GM18517 (cell line): ENCODE results near the gene IGSF21.

Experiments
- ATAC-seq: cut with Tn5 transposase; IDR thresholded peaks from one replicate; pipeline ENCODE4 v1.9.1; 2021; ENCODE audit warnings: mild to moderate bottlenecking, moderate library complexity; ENCODE audit not compliant: unreplicated experiment

Gene IGSF21

GRCh38 chr1:18107369-18108298 lies at the start of gene IGSF21:
Gene IGSF21 (plus strand): TSS chr1:18107798. CDS start chr1:18108129, 331 bp downstream.
- ATAC-seq = no peak

DNA sequence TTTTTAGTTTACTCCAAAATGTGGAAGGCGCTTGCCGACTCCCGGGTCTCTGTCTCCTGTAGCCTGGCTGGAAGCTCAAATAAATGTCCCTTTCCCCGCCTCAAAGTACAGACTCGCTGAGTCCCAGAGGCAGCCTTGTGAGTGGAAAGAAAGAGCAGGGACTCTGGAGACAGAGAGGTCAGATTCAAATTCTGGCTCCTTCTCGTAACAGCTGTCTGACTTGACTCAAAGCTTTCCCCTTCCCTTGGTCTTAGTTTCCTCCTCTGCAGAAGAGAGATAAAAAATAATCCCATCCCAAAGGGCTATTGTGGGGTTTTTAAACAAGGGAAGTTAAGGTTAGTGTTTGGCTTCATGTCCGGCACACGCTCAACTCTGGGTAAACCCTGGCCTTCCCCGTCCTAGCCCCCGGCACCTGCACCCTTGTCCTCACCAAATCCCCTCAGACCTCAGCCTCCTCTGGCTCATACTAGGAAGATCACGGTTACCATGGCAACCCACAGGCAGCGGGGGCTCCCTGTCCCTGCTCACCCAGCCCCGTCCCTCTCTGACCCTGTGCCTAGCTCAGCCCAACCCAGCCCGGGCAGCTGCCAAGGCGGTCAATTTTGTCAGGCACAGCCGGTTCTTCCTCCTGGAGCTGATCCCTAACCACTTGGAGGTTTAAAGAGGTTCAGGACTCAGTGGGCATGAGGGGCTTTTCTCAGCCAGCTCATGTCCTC lies 49.2 kb upstream of the IGSF21 start:
- ATAC-seq = no peak

- ATAC-seq = no peak
Measured at GRCh38 chr1:18058981-18059605, 48.5 kb upstream of the IGSF21 start.

GRCh38 chr1:18060366-18060765 lies 47.2 kb upstream of the IGSF21 start:
- no peak for ATAC-seq

DNA sequence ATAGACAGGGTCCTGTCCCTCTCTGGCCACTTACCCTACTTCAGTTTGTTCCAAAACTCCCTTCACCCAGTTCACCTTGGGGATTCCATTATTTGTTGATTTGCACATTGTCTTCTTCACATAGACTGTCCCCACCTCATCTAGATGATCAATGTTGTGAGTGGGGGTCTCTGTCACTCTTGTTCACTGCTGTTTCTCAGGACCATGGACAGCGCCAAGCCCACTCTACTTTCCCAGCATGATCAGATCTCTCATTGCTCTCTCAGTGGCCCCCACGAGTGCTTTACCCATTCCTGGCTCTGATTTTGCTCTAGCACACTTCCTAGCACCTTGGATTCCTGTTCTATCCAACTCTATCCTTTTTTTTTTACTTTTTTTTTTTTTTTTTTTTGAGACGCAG lies 45.4 kb upstream of the IGSF21 start:
- no peak for ATAC-seq

GRCh38 chr1:18064534-18064933 lies 43.1 kb upstream of the IGSF21 start:
- ATAC-seq = no peak

DNA sequence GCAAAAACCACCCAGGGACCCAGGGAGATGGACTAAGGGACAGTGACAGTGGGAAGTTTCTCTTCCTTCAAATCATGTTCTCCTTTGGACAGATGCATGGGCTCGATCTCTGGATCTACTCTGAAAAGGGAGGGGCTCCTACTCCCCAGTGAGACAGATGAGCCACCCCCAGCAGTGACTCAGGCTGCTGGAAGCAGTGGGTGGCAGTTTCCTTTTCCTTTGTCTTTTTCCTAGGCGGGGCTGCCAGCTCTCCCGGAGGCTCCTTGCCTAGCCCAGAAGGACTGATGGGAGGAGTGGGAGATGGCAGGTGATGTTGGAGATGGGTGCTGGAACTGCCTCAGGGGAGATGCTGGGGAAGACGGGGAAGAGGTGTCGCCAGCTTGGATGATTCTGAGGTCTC lies 41.0 kb upstream of the IGSF21 start:
- no peak for ATAC-seq

- ATAC-seq = no peak
Measured at GRCh38 chr1:18069903-18070302, 37.7 kb upstream of the IGSF21 start.

GRCh38 chr1:18072066-18072465 lies 35.5 kb upstream of the IGSF21 start:
- ATAC-seq = no peak

GRCh38 chr1:18073066-18073642 lies 34.4 kb upstream of the IGSF21 start:
- no peak for ATAC-seq

DNA sequence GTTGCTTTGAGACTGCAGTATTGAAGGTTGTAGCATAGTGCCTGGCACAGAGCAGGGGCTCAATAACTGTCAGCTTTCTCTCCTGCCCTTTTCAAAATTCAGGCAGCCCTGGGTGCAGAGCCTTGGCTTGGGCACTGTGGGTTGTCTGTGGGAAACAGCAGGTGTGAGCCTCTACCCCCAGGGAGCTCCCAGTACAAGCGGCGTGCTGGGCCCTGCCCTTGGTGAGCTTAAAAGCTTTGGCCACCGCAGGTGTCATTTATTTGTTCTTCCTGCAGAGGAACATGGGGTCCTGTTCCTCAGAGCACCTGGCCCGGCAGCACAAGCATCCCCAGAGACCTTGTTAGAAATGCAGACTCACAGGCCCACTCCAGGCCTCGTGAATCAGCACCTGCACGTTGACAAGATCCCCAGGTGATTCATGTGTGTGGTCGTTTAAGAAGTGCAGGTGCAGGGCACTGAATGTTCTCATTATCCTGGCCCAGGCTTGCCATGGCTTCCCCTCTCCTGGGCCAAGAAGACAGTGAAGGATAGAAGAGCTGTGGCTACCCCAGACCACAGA lies 29.9 kb upstream of the IGSF21 start:
- no peak for ATAC-seq

- ATAC-seq = no peak
Measured at GRCh38 chr1:18079941-18080735, 27.5 kb upstream of the IGSF21 start.

DNA sequence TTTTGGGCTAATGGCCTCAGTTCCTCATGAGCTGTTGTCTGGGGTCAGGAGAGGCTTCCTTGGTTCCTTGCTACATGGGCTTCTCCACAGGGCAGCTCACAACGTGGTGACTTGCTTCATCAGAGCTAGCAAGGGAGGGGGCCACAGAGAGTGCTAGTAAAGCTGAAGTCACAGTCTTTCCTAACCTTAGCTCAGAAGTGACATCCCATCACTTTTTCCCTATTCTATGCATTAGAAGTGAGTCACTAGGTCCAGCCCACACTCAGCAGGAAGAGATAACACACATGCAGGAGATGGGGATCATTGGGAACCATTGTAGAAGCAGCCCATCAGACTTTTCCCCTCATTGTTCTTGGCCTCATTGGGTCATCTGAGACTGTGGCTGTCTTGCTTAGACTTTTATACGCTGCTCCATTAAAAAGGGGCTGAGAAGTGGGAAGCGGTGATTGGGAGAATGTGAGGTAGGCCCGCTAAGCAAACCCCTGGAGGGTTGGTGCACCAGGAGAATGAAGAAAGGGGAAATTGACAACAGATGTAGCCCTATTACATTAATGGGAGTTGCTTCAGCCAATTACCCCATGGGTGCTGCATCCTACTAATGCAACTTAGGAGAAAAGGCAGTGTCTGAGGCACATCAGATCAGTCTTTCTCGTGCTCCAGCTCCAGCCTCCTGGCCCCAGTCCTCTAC lies 22.1 kb upstream of the IGSF21 start:
- ATAC-seq = no peak

- ATAC-seq = no peak
Measured at GRCh38 chr1:18088077-18088594, 19.5 kb upstream of the IGSF21 start.

- no peak for ATAC-seq
Measured at GRCh38 chr1:18089488-18089887, 18.1 kb upstream of the IGSF21 start.

GRCh38 chr1:18090636-18091035 lies 17.0 kb upstream of the IGSF21 start:
- no peak for ATAC-seq

DNA sequence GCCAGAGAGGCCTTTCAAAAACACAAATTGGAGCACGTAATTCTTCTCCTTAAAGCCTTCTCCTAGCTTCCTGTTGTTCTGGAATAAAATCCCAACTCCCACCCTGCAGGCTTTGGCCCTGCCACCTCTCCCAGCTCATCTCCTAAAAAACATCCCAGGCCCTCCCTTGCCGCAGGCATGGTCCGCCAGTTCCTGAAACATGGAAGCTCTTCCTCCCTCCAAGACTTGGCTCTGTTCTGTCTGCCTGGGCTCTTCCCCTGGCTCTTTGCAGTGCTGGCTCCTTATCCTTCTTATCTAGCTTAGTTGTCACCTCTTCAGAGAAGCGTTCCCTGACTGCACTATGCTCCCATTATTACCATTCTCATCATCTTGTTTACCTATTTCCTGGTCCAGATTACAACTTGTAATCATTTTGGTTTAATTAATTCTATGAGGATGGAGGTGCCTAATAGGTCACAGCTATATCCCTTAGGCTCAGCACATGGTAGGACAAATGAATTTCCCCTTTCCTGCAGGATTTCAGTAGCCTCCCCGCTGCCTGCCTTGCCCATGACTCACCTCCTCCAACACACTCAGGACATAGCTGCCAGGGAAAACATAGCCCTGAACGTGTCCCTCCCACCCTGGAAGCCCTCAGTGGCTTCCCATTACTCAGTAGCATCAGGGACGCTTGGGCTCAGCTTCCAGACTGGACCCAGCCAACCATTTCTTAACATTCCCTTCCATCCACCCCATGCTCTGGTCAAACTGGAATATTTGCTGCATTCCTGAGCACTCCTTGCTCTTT lies 15.7 kb upstream of the IGSF21 start:
- ATAC-seq = no peak

DNA sequence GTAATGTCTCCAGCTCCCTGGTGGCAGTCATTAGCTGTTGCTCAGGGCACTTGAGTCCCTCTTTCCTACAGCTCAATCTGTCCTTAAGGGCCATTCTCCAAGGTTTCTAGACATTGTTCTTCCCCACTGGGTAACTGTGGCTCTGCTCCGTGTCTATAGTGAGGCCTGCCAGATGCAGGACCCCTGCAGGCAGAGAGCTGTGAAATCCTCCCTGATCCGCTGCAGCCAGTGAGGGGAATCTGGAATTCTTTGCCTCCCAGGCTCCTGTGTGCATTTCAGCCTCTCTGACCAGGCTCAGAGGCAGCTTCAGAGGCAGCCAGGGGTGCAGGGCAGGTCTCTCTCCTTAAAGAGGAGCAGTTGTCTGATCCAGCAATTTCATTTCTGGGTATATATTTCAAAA lies 14.4 kb upstream of the IGSF21 start:
- ATAC-seq = no peak

DNA sequence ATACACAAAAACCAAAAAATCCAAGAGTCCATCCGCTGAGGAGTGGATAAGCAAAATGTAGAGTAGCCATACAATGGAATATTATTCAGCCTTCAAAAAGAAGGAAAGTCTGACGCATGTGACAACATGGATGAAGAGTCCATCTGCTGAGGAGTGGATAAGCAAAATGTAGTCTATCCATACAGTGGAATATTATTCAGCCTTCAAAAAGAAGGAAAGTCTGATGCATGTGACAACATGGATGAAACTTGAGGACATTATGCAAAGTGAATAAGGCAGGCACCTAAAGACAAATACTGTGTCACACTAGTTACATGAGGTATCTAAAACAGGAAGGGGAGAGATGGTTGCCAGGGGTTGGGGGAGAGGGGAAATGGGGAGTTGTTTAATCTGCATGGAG lies 14.0 kb upstream of the IGSF21 start:
- ATAC-seq = no peak
